Immature natural killer cell (primary cell): ENCODE measurements around the gene GDAP1L1. TPM values are rescaled to one million over a fixed set of nuclear protein-coding genes. Genes with fewer than 3 reads are reported as not detected.

Source experiments
- polyA plus RNA-seq, 3 donors: library from polyadenylated mRNA; unstranded; fragments of 300-500 nt; fragmentation: Illumina TruSeq; gene quantifications; one replicate each; pipeline ENCODE4 v1.2.3, GENCODE V29; 2021

Gene GDAP1L1
- polyA plus RNA-seq, 3 donors from 2014 or later, result not detected

Other genes with a start within 250 kb of the GDAP1L1 start
- gene JPH2, start 60.1 kb upstream of the GDAP1L1 start, polyA plus RNA-seq, result not detected
- gene OSER1, start 36.5 kb upstream of the GDAP1L1 start, polyA plus RNA-seq, result 10 to 100 TPM; 37.9 to 61.4 (median 55.1) TPM
- gene FITM2, start 63.9 kb downstream of the GDAP1L1 start, polyA plus RNA-seq, result under 1 TPM; 0.15 to 0.89 (median 0.40) TPM
- gene R3HDML, start 89.7 kb downstream of the GDAP1L1 start, polyA plus RNA-seq, result not detected
- gene HNF4A, start 108.4 kb downstream of the GDAP1L1 start, polyA plus RNA-seq, result not detected
- 10 to 100 TPM in 1 of 3 donors, 1 to 10 TPM in 2; 5.0 to 13.8 (median 5.6) TPM for gene TTPAL, start 228.6 kb downstream of the GDAP1L1 start, polyA plus RNA-seq